RWPE1 (cell line): ENCODE results near the gene PM20D2.
"Not testable (repeated sequence)": the region's sequence is repeated elsewhere in the genome, so short reads cannot be mapped to it uniquely, and the experiment has no call there.

Source experiments
- CTCF ChIA-PET: fragments of 350-600 bp; sonication (Branson Sonifier 250); formaldehyde crosslinking; extraction: SDS; loops from one replicate; lab custom pipeline; 2021; lab: Yijun Ruan, JAX
- POLR2A ChIA-PET: fragments of 400-600 bp; formaldehyde crosslinking; extraction: SDS; loops from one replicate; lab custom pipeline; 2020; ENCODE audit warnings: antibody characterized with exemption; ENCODE audit not compliant: low non-redundant PET; lab: Yijun Ruan, JAX
- DNase-seq: peaks from one replicate; pipeline ENCODE4 v3.0.0; 2012; ENCODE audit warnings: low spot score
- H3K27ac ChIP-seq: fragments of 450-650 bp; 2 replicates; pipeline ENCODE4 v1.5.1; 2017
- TF ChIP-seq, protein P1 (sequence below): fragments of 450-650 bp; conservative IDR thresholded peaks from 2 replicates; pipeline ENCODE4 v1.5.1; 2017; ENCODE audit warnings: low read depth, mild to moderate bottlenecking

Gene PM20D2

GRCh38 chr6:89117211-89118108 lies 28.4 kb upstream of the PM20D2 start, which contains the start of gene SRSF12:
Gene SRSF12, minus strand, starts transcription at chr6:89118071. Its CDS starts 184 bp downstream, at chr6:89117887.
- ChIA-PET CTCF (interaction anchor here (0.6 to 1.5 kb wide), 4 partner anchors 21 to 1243 kb away, joined by 3 to 7 read pairs (median 4); no protein-coding TSS in a partner anchor), POLR2A (no interaction called here)
- peak; percentile 55 for DNase-seq
- no peak within 1 kb of the TSS for H3K27ac ChIP-seq
- TF ChIP-seq, protein P1, sequence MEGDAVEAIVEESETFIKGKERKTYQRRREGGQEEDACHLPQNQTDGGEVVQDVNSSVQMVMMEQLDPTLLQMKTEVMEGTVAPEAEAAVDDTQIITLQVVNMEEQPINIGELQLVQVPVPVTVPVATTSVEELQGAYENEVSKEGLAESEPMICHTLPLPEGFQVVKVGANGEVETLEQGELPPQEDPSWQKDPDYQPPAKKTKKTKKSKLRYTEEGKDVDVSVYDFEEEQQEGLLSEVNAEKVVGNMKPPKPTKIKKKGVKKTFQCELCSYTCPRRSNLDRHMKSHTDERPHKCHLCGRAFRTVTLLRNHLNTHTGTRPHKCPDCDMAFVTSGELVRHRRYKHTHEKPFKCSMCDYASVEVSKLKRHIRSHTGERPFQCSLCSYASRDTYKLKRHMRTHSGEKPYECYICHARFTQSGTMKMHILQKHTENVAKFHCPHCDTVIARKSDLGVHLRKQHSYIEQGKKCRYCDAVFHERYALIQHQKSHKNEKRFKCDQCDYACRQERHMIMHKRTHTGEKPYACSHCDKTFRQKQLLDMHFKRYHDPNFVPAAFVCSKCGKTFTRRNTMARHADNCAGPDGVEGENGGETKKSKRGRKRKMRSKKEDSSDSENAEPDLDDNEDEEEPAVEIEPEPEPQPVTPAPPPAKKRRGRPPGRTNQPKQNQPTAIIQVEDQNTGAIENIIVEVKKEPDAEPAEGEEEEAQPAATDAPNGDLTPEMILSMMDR, result no peak

- TF ChIP-seq, protein P1, result no peak
- DNase-seq, result no peak
- ChIA-PET CTCF (no interaction called here), POLR2A (no interaction called here)
- no peak overlapping the region for H3K27ac ChIP-seq
Measured at GRCh38 chr6:89118931-89119330, 26.9 kb upstream of the PM20D2 start.

DNA sequence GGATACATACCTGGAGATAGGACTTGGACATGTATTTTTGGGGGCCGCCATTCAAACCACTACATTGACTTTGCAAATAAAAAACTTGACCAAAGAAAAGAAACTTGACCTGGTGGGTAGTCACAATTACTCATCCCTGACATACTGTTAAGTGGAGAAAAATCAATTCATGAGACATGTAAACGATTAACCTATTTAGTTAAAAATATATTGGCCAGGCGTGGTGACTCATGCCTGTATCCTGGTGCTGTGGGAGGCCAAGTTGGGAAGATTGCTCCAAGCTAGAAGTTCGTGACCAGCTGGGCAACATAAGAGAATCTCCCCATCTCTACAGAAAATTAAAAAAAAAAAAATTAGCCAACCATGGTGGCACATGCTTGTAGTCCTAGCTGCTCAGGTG lies 25.5 kb upstream of the PM20D2 start:
- ChIA-PET CTCF (no interaction called here), POLR2A (no interaction called here)
- no peak overlapping the region for H3K27ac ChIP-seq
- no peak for DNase-seq
- TF ChIP-seq, protein P1, result no peak

DNA sequence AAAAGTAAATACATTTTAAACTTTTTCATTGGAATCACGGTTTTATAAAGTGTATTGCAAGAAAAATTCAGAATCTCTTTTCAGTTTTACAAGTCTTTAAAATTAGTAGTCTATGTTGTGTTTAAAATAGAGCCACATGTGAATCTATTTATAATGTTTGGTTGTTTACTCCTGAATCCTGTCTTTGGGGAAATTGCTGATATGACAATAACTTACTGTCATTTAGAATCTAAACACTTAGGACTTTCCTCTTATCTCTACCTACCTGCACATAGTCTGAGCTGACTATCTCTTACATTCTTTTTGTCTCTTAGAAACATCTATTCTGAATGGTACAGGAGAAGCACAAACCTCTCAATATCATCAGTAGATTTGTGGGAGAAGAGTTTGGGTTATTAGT lies 23.9 kb upstream of the PM20D2 start:
- CTCF ChIA-PET, result interaction anchor here (0.6 to 1.7 kb wide), 2 partner anchors 233 to 250 kb away, joined by 3 to 5 read pairs; no protein-coding TSS in a partner anchor
- no peak overlapping the region for H3K27ac ChIP-seq
- no peak for DNase-seq
- TF ChIP-seq, protein P1, result no peak
- POLR2A ChIA-PET, result no interaction called here

- POLR2A ChIA-PET, result no interaction called here
- DNase-seq, result peak; percentile 36
- CTCF ChIA-PET, result interaction anchor here (0.6 to 1.7 kb wide), 5 partner anchors 41 to 249 kb away, joined by 3 to 11 read pairs (median 3); no protein-coding TSS in a partner anchor
- TF ChIP-seq, protein P1, result peak; percentile 67
- no peak overlapping the region for H3K27ac ChIP-seq
Measured at GRCh38 chr6:89122625-89123024, 23.2 kb upstream of the PM20D2 start.

DNA sequence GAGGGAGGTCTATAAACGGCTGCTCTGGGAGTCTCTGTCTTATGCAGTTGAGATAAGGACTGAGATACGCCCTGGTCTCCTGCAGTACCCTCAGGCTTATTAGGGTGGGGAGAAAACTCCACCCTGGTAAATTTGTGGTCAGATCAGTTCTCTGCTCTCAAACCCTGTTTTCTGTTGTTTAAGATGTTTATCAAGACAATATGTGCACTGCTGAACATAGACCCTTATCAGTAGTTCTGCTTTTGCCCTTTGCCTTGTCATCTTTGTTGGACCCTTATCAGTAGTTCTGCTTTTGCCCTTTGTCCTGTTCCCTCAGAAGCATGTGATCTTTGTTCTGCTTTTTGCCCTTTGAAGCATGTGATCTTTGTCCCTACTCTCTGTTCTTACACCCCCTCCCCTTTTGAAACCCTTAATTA lies 17.6 kb upstream of the PM20D2 start:
- DNase-seq, CTCF ChIA-PET, POLR2A ChIA-PET, H3K27ac ChIP-seq: not testable (repeated sequence)

- TF ChIP-seq, protein P1, result no peak
- DNase-seq, result no peak
- ChIA-PET POLR2A (no interaction called here), CTCF (no interaction called here)
- H3K27ac ChIP-seq, result no peak overlapping the region
Measured at GRCh38 chr6:89131599-89131998, 14.3 kb upstream of the PM20D2 start.
